ENCODE measurements around the gene HDAC7. TPM values are rescaled to one million over a fixed set of nuclear protein-coding genes. Genes with fewer than 3 reads are reported as not detected.

HDAC7 gene
- total RNA-seq, 1 experiment from 2014 or later = 44.2 TPM

GRCh38 chr12:47763481-47764346, 56.0 kb downstream of the HDAC7 start:
- TF ChIP-seq EZH2 (IDR thresholded peaks at IDR 0.05; ENCODE audit: low read length, unreplicated experiment) (no peak), CTCF (conservative IDR thresholded peaks at IDR 0.05; ENCODE audit: low read depth, low read length) (no peak), EZH2phosphoT487 (IDR thresholded peaks at IDR 0.05; ENCODE audit: borderline replicate concordance, low read length) (no peak)
- Histone ChIP-seq H3K4me3 (ENCODE audit: low read length) (no peak overlapping the region), H3K36me3 (ENCODE audit: low read depth, low read length) (no peaks in the 10 kb centered on the region), H3K9ac (ENCODE audit: low read length) (no peak overlapping the region), H3K9me3 (ENCODE audit: low read length) (no peaks in the 10 kb centered on the region), H3K4me1 (ENCODE audit: insufficient read depth, low read length) (peaks cover 16% of the 10 kb centered on the region), H3K79me2 (ENCODE audit: low read length) (no peaks in the 10 kb centered on the region), H3K9me2 (replicated peaks; ENCODE audit: low read length) (no peaks in the 10 kb centered on the region), H2AFZ (ENCODE audit: low read length) (no peak overlapping the region), H3F3A (ENCODE audit: low read length, unreplicated experiment) (no peaks in the 10 kb centered on the region), H3K27ac (ENCODE audit: low read length) (no peak overlapping the region), H3K4me2 (ENCODE audit: low read length) (no peak overlapping the region), H4K20me1 (ENCODE audit: low read length) (no peaks in the 10 kb centered on the region), H3K27me3 (ENCODE audit: low read length) (no peaks in the 10 kb centered on the region)
- ATAC-seq = no peak
- intact Hi-C loops (cut with micrococcal nuclease) = no loop called here
- ChIA-PET POLR2A (ENCODE audit: unreplicated experiment) (no interaction called here), CTCF (no interaction called here)
- no TSS peak for BruUV-seq (replicated peaks)
- no peak for DNase-seq

DNA sequence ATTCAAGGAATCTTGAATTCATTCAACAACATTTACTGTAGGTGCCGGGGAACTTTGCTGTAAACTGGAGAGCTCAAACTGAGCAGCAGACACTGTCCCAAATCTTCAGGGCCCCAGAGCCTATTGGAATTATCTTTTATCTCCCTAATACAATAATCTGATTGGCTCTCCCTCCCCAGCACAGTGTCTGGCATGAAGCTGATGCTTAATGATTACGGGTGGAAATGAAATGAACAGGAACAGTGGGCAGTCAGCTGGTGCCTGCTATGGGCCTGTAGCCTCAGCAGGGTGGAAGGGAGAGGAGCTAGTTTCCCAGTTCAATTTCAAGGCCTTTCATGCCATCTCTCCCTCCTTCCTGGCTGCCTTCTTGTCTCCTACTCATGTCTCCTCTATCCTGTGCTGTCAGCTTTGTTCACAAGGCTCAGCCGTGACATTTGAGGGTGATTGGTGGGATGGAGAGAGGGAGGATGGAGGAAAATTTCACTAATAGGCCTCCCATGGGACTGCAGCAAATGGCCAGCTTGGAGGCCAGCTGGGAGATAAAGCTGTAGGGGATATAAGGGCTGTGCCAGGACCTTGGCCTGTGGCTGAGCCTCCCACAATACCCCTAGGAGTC, 56.7 kb downstream of the HDAC7 start:
- Histone ChIP-seq H3F3A (ENCODE audit: low read length, unreplicated experiment) (no peaks in the 10 kb centered on the region), H3K79me2 (ENCODE audit: low read length) (no peaks in the 10 kb centered on the region), H3K4me2 (ENCODE audit: low read length) (no peak overlapping the region), H2AFZ (ENCODE audit: low read length) (no peak overlapping the region), H3K4me3 (ENCODE audit: low read length) (no peak overlapping the region), H3K9ac (ENCODE audit: low read length) (no peak overlapping the region), H4K20me1 (ENCODE audit: low read length) (no peaks in the 10 kb centered on the region), H3K9me3 (ENCODE audit: low read length) (no peaks in the 10 kb centered on the region), H3K27me3 (ENCODE audit: low read length) (no peaks in the 10 kb centered on the region), H3K27ac (ENCODE audit: low read length) (no peak overlapping the region), H3K36me3 (ENCODE audit: low read depth, low read length) (no peaks in the 10 kb centered on the region), H3K9me2 (replicated peaks; ENCODE audit: low read length) (no peaks in the 10 kb centered on the region), H3K4me1 (ENCODE audit: insufficient read depth, low read length) (peaks cover 16% of the 10 kb centered on the region)
- POLR2A ChIA-PET (ENCODE audit: unreplicated experiment) = no interaction called here
- TF ChIP-seq CTCF (conservative IDR thresholded peaks at IDR 0.05; ENCODE audit: low read depth, low read length) (no peak), EZH2phosphoT487 (IDR thresholded peaks at IDR 0.05; ENCODE audit: borderline replicate concordance, low read length) (no peak), EZH2 (IDR thresholded peaks at IDR 0.05; ENCODE audit: low read length, unreplicated experiment) (no peak)
- ATAC-seq = no peak
- CTCF ChIA-PET = no interaction called here
- BruUV-seq (replicated peaks) = no TSS peak
- intact Hi-C loops (cut with micrococcal nuclease) = no loop called here
- DNase-seq = no peak

Measured in PC-3 (cell line).